B cell (primary cell): ENCODE measurements around the gene ZYG11A.

ENCODE experiments used
- EZH2 ChIP-seq: IDR thresholded peaks from 2 replicates; pipeline ENCODE4 v1.6.1; 2012; ENCODE audit warnings: borderline replicate concordance, low read depth, mild to moderate bottlenecking, moderate library complexity, low read length; ENCODE audit not compliant: insufficient read depth, poor library complexity, severe bottlenecking
- TF ChIP-seq, protein P1 (sequence below): fragments of 200-600 bp; IDR thresholded peaks from one replicate; pipeline ENCODE4 v1.8.0; 2022; ENCODE audit warnings: antibody characterized with exemption, mild to moderate bottlenecking

DNA sequence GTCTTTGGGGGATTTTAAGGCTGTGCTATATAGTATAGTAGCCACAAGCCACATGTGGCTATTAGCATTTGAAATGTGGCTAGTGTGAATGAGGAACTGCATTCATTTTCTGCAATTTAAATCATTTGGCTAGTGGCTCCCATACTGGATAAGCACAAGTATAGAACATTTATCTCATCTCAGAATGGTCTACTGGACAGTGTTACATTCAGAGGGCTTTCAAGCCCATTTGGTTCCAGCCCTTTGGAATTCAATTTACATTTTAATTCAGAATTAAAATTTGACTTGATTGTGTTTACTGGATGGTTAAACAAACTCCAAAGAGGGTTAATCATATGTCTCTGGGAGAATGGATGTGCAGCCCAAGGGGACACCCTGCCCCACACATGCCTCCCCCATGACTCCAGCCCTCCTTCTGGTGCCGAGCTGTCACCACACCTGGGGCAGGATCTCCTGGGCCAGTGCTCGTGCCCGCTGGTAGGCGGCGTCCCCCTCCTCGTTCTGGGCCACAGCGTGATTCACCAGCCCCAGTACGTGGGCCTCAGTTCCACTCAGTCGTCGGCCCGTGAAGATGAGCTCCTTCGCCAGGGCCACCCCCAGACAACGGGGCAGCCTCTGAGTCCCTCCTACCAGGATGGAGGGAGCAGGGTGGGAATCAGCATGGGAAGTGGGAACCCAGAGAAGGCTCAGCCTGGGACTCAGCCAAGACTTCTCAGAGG lies 61.8 kb downstream of the ZYG11A start:
- TF ChIP-seq, protein P1, sequence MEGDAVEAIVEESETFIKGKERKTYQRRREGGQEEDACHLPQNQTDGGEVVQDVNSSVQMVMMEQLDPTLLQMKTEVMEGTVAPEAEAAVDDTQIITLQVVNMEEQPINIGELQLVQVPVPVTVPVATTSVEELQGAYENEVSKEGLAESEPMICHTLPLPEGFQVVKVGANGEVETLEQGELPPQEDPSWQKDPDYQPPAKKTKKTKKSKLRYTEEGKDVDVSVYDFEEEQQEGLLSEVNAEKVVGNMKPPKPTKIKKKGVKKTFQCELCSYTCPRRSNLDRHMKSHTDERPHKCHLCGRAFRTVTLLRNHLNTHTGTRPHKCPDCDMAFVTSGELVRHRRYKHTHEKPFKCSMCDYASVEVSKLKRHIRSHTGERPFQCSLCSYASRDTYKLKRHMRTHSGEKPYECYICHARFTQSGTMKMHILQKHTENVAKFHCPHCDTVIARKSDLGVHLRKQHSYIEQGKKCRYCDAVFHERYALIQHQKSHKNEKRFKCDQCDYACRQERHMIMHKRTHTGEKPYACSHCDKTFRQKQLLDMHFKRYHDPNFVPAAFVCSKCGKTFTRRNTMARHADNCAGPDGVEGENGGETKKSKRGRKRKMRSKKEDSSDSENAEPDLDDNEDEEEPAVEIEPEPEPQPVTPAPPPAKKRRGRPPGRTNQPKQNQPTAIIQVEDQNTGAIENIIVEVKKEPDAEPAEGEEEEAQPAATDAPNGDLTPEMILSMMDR, result no peak
- no peak for TF ChIP-seq EZH2
